Nephron progenitor cell (in vitro differentiated cells): Measurements from ENCODE around the gene ADD1.

ENCODE experiments used
- DNase-seq: peaks from one replicate; pipeline ENCODE4 v3.0.0; 2021
- H3K27ac Mint-ChIP-seq: 2 replicates; pipeline ENCODE4 v1.8.0; 2021; ENCODE audit warnings: mild to moderate bottlenecking, moderate library complexity, mixed read lengths
- H3K27me3 Mint-ChIP-seq: 2 replicates; pipeline ENCODE4 v1.8.0; 2021; ENCODE audit warnings: mild to moderate bottlenecking, low read depth, mixed read lengths; ENCODE audit not compliant: poor library complexity
- H3K36me3 Mint-ChIP-seq: 2 replicates; pipeline ENCODE4 v1.8.0; 2021; ENCODE audit warnings: low read depth, mixed read lengths
- H3K4me1 Mint-ChIP-seq: 2 replicates; pipeline ENCODE4 v1.8.0; 2021; ENCODE audit warnings: mixed read lengths
- H3K4me3 Mint-ChIP-seq: 2 replicates; pipeline ENCODE4 v1.8.0; 2021; ENCODE audit warnings: mild to moderate bottlenecking, moderate library complexity, mixed read lengths
- H3K9me3 Mint-ChIP-seq: 2 replicates; pipeline ENCODE4 v1.8.0; 2021; ENCODE audit warnings: mild to moderate bottlenecking, moderate library complexity, mixed read lengths
- CTCF ChIP-seq: fragments of 200-600 bp; sonication (generic); IDR thresholded peaks from 2 replicates; pipeline ENCODE4 v1.5.0; 2021; ENCODE audit warnings: antibody characterized with exemption

The ADD1 gene

GRCh38 chr4:2822461-2823300 is 21.0 kb upstream of the ADD1 start:
- no peak for TF ChIP-seq CTCF
- no peak for DNase-seq
- Mint-ChIP-seq H3K9me3 (no peaks in the 10 kb centered on the region), H3K36me3 (peaks cover 21% of the 10 kb centered on the region), H3K4me3 (no peak overlapping the region), H3K4me1 (peaks cover 12% of the 10 kb centered on the region), H3K27me3 (no peaks in the 10 kb centered on the region), H3K27ac (no peak overlapping the region)

GRCh38 chr4:2823301-2823670 is 20.4 kb upstream of the ADD1 start:
- H3K36me3 Mint-ChIP-seq = peaks cover 21% of the 10 kb centered on the region
- peaks cover 12% of the 10 kb centered on the region for H3K4me1 Mint-ChIP-seq
- no peak for TF ChIP-seq CTCF
- H3K9me3 Mint-ChIP-seq = no peaks in the 10 kb centered on the region
- H3K27ac Mint-ChIP-seq = no peak overlapping the region
- H3K4me3 Mint-ChIP-seq = no peak overlapping the region
- no peaks in the 10 kb centered on the region for H3K27me3 Mint-ChIP-seq
- no peak for DNase-seq

GRCh38 chr4:2823671-2824328 is 19.8 kb upstream of the ADD1 start:
- H3K27me3 Mint-ChIP-seq = no peaks in the 10 kb centered on the region
- peaks cover 22% of the 10 kb centered on the region for H3K36me3 Mint-ChIP-seq
- no peak overlapping the region for H3K4me3 Mint-ChIP-seq
- peaks cover 12% of the 10 kb centered on the region for H3K4me1 Mint-ChIP-seq
- TF ChIP-seq CTCF = no peak
- DNase-seq = no peak
- no peaks in the 10 kb centered on the region for H3K9me3 Mint-ChIP-seq
- no peak overlapping the region for H3K27ac Mint-ChIP-seq

- Mint-ChIP-seq H3K27ac (no peak overlapping the region), H3K27me3 (no peaks in the 10 kb centered on the region), H3K4me3 (no peak overlapping the region), H3K9me3 (no peaks in the 10 kb centered on the region), H3K36me3 (peaks cover 25% of the 10 kb centered on the region), H3K4me1 (peaks cover 10% of the 10 kb centered on the region)
- DNase-seq = no peak
- TF ChIP-seq CTCF = no peak
Observed at GRCh38 chr4:2824329-2824835, 19.3 kb upstream of the ADD1 start.

- no peaks in the 10 kb centered on the region for H3K27me3 Mint-ChIP-seq
- TF ChIP-seq CTCF = no peak
- no peak overlapping the region for H3K27ac Mint-ChIP-seq
- no peak for DNase-seq
- H3K9me3 Mint-ChIP-seq = no peaks in the 10 kb centered on the region
- H3K4me3 Mint-ChIP-seq = no peak overlapping the region
- H3K36me3 Mint-ChIP-seq = peaks cover 22% of the 10 kb centered on the region
- H3K4me1 Mint-ChIP-seq = peaks cover 5% of the 10 kb centered on the region
Observed at GRCh38 chr4:2824836-2825381, 18.7 kb upstream of the ADD1 start.
